ENCODE measurements around the gene DOCK2.

Gene DOCK2

GRCh38 chr5:169913479-169913878 is 276.4 kb downstream of the DOCK2 start:
- intact Hi-C loops (cut with micrococcal nuclease), result no loop called here
- Mint-ChIP-seq H3K36me3 (ENCODE audit: low read depth) (peaks cover 50% of the 10 kb centered on the region), H3K4me3 (no peak overlapping the region), H3K27me3 (no peaks in the 10 kb centered on the region), H3K9me3 (no peaks in the 10 kb centered on the region), H3K4me1 (ENCODE audit: low read depth) (no peaks in the 10 kb centered on the region), H3K27ac (no peak overlapping the region)

DNA sequence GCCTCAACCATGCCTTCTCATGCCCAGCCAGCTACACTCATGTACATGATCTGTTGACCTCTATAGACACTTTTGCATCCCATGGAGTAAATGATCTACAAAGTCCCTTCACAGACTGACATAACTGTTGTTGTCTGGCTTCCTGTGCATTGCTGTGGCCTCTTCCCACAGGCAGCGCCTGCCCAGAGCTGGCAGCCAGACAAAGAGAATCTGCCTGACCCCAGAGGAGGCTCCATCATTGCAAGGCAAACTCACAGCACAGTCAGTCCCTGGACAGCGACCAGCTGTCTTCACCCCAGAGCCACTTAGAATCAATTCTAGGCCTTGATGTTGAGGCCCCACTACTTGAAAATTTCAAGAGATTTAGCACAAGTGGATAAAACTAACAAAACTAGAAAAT is 277.7 kb downstream of the DOCK2 start:
- no peak overlapping the region for H3K27ac Mint-ChIP-seq
- H3K27me3 Mint-ChIP-seq, result no peaks in the 10 kb centered on the region
- H3K9me3 Mint-ChIP-seq, result no peaks in the 10 kb centered on the region
- intact Hi-C loops (cut with micrococcal nuclease), result no loop called here
- no peak overlapping the region for H3K4me3 Mint-ChIP-seq
- H3K4me1 Mint-ChIP-seq (ENCODE audit: low read depth), result no peaks in the 10 kb centered on the region
- H3K36me3 Mint-ChIP-seq (ENCODE audit: low read depth), result peaks cover 54% of the 10 kb centered on the region

GRCh38 chr5:169917500-169917899 is 280.4 kb downstream of the DOCK2 start:
- H3K36me3 Mint-ChIP-seq (ENCODE audit: low read depth), result peaks cover 44% of the 10 kb centered on the region

DNA sequence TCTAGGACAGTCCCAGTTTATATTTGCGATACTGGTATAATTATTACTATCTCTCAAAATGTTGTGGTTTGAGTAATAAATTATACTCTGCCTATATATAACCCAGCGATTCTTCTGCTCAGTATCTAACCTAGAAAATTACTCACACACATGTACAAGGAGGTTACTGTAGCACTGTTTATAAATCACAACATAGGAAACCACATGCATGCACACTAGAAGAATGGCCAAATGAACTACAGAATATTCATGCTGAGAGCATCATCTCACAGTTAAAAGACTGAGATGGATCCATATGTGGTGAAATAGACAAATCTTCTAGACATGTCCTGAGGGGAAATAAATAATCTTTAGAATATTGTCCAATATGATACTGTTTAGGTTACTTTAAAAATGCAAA is 281.2 kb downstream of the DOCK2 start:
- H3K36me3 Mint-ChIP-seq (ENCODE audit: low read depth), result peaks cover 40% of the 10 kb centered on the region
- H3K4me3 Mint-ChIP-seq, result no peak overlapping the region
- no peaks in the 10 kb centered on the region for H3K9me3 Mint-ChIP-seq
- H3K27ac Mint-ChIP-seq, result no peak overlapping the region
- H3K4me1 Mint-ChIP-seq (ENCODE audit: low read depth), result no peaks in the 10 kb centered on the region
- H3K27me3 Mint-ChIP-seq, result no peaks in the 10 kb centered on the region
- intact Hi-C loops (cut with micrococcal nuclease), result no loop called here

More at GRCh38 chr5:169917500-169917899, 280.4 kb downstream of the DOCK2 start:
- H3K4me3 Mint-ChIP-seq, result no peak overlapping the region
- H3K9me3 Mint-ChIP-seq, result no peaks in the 10 kb centered on the region
- H3K27me3 Mint-ChIP-seq, result no peaks in the 10 kb centered on the region
- H3K27ac Mint-ChIP-seq, result no peak overlapping the region
- intact Hi-C loops (cut with micrococcal nuclease), result no loop called here
- H3K4me1 Mint-ChIP-seq (ENCODE audit: low read depth), result no peaks in the 10 kb centered on the region

- no peak overlapping the region for H3K4me3 Mint-ChIP-seq
- no peak overlapping the region for H3K27ac Mint-ChIP-seq
- intact Hi-C loops (cut with micrococcal nuclease), result no loop called here
- no peaks in the 10 kb centered on the region for H3K9me3 Mint-ChIP-seq
- peaks cover 47% of the 10 kb centered on the region for H3K36me3 Mint-ChIP-seq (ENCODE audit: low read depth)
- peaks cover 18% of the 10 kb centered on the region for H3K4me1 Mint-ChIP-seq (ENCODE audit: low read depth)
- H3K27me3 Mint-ChIP-seq, result no peaks in the 10 kb centered on the region
Observed at GRCh38 chr5:169920474-169920873, 283.4 kb downstream of the DOCK2 start.

DNA sequence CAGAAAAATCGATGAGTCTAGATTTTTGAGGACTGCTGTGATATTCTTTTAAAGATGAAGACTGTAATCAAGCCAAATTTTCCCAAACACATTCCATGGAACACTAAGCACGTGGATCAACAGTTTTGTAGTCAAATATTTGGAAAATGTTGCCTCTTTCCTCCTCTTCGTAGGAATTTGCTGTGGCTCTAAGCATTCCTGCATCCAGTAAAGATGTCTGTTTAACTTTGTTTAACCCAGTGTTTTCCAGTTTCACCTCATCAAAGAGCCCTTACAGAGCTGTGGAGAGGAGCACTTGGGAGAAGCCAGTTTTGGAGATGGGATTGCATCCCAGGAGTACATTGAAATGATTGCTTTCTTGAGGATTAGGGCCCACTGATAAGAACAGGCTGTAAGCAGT is 284.3 kb downstream of the DOCK2 start:
- Mint-ChIP-seq H3K4me3 (no peak overlapping the region), H3K9me3 (no peaks in the 10 kb centered on the region), H3K4me1 (ENCODE audit: low read depth) (peaks cover 18% of the 10 kb centered on the region), H3K27ac (no peak overlapping the region), H3K27me3 (no peaks in the 10 kb centered on the region), H3K36me3 (ENCODE audit: low read depth) (peaks cover 51% of the 10 kb centered on the region)
- intact Hi-C loops (cut with micrococcal nuclease), result no loop called here

DNA sequence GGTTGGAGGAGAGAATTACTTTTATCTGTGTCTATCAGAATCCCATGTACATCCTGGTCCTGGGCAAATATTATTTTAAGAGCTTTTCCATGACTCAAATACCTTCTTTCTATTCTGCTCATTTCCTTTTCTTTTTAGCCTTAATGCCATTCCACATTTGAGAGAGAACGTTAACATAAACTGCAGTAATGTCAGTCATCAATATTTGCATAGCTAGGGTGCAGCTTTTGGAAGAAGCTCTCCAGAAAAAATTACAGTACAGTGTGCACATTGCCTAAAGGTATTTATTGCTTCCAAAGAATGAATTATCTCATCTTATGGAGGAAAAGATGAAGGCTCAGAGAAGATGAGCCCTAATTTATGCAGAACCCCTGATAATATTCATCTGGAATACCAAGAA is 284.9 kb downstream of the DOCK2 start:
- H3K4me3 Mint-ChIP-seq, result no peak overlapping the region
- H3K36me3 Mint-ChIP-seq (ENCODE audit: low read depth), result peaks cover 55% of the 10 kb centered on the region
- peaks cover 18% of the 10 kb centered on the region for H3K4me1 Mint-ChIP-seq (ENCODE audit: low read depth)
- no peak overlapping the region for H3K27ac Mint-ChIP-seq
- intact Hi-C loops (cut with micrococcal nuclease), result no loop called here
- no peaks in the 10 kb centered on the region for H3K9me3 Mint-ChIP-seq
- no peaks in the 10 kb centered on the region for H3K27me3 Mint-ChIP-seq

DNA sequence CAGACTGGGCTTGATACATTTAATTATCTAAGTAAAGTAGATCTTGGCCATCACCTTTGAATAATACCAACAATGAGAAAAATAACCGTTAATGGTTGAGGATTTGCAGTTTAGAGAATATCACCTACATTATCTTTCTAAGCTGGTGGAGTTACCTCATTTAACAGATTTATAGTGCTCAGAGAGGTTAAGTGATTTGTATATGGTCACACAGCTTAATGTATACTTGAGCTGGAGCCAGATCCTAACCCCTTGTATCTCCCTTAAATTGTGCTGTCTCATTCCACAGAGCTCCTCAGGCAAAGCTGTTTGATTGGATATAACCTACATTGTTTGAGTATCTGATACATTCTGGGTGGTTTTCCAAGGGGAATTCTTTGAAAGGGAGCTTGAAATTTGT is 285.4 kb downstream of the DOCK2 start:
- intact Hi-C loops (cut with micrococcal nuclease), result no loop called here
- no peaks in the 10 kb centered on the region for H3K9me3 Mint-ChIP-seq
- H3K27ac Mint-ChIP-seq, result no peak overlapping the region
- no peaks in the 10 kb centered on the region for H3K27me3 Mint-ChIP-seq
- peaks cover 18% of the 10 kb centered on the region for H3K4me1 Mint-ChIP-seq (ENCODE audit: low read depth)
- H3K4me3 Mint-ChIP-seq, result no peak overlapping the region
- peaks cover 55% of the 10 kb centered on the region for H3K36me3 Mint-ChIP-seq (ENCODE audit: low read depth)

GRCh38 chr5:169923988-169924387 is 286.9 kb downstream of the DOCK2 start:
- intact Hi-C loops (cut with micrococcal nuclease), result no loop called here
- H3K27me3 Mint-ChIP-seq, result no peaks in the 10 kb centered on the region
- no peak overlapping the region for H3K27ac Mint-ChIP-seq
- H3K9me3 Mint-ChIP-seq, result no peaks in the 10 kb centered on the region
- peaks cover 18% of the 10 kb centered on the region for H3K4me1 Mint-ChIP-seq (ENCODE audit: low read depth)
- H3K36me3 Mint-ChIP-seq (ENCODE audit: low read depth), result peaks cover 67% of the 10 kb centered on the region
- H3K4me3 Mint-ChIP-seq, result no peak overlapping the region

GRCh38 chr5:169933127-169933526 is 296.1 kb downstream of the DOCK2 start:
- no peak overlapping the region for H3K4me3 Mint-ChIP-seq
- H3K27ac Mint-ChIP-seq, result no peak overlapping the region

GRCh38 chr5:169933616-169934015 is 296.5 kb downstream of the DOCK2 start:
- Mint-ChIP-seq H3K27ac (no peak overlapping the region), H3K27me3 (no peaks in the 10 kb centered on the region), H3K4me1 (ENCODE audit: low read depth) (no peaks in the 10 kb centered on the region), H3K9me3 (no peaks in the 10 kb centered on the region), H3K36me3 (ENCODE audit: low read depth) (peaks cover 81% of the 10 kb centered on the region), H3K4me3 (no peak overlapping the region)
- intact Hi-C loops (cut with micrococcal nuclease), result no loop called here

More at GRCh38 chr5:169933127-169933526, 296.1 kb downstream of the DOCK2 start:
- no peaks in the 10 kb centered on the region for H3K4me1 Mint-ChIP-seq (ENCODE audit: low read depth)
- no peaks in the 10 kb centered on the region for H3K27me3 Mint-ChIP-seq
- no peaks in the 10 kb centered on the region for H3K9me3 Mint-ChIP-seq
- intact Hi-C loops (cut with micrococcal nuclease), result no loop called here
- peaks cover 82% of the 10 kb centered on the region for H3K36me3 Mint-ChIP-seq (ENCODE audit: low read depth)

DNA sequence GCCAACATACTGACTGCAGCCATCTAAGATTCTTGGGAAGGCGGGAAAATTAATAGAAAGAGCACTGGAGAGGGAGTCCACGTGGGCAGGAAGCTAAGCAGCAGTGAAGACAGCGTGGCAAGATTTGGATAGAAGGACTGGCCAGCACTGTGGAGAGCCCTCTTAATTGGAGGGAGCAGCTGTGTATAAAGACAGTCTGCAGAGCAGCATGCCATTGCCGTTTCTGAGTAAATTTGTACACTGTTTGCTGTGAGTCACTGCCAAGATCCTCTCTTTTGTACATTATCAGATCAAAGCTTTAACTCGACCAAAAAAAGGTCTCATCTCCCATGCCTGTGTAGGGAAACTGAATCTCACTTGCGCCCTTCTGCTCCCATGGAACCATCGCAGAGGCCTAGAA is 297.9 kb downstream of the DOCK2 start:
- Mint-ChIP-seq H3K27me3 (no peaks in the 10 kb centered on the region), H3K9me3 (no peaks in the 10 kb centered on the region), H3K4me1 (ENCODE audit: low read depth) (no peaks in the 10 kb centered on the region), H3K27ac (no peak overlapping the region), H3K4me3 (no peak overlapping the region), H3K36me3 (ENCODE audit: low read depth) (peaks cover 79% of the 10 kb centered on the region)
- intact Hi-C loops (cut with micrococcal nuclease), result no loop called here

GRCh38 chr5:169935762-169936161 is 298.7 kb downstream of the DOCK2 start:
- peaks cover 72% of the 10 kb centered on the region for H3K36me3 Mint-ChIP-seq (ENCODE audit: low read depth)
- intact Hi-C loops (cut with micrococcal nuclease), result no loop called here

DNA sequence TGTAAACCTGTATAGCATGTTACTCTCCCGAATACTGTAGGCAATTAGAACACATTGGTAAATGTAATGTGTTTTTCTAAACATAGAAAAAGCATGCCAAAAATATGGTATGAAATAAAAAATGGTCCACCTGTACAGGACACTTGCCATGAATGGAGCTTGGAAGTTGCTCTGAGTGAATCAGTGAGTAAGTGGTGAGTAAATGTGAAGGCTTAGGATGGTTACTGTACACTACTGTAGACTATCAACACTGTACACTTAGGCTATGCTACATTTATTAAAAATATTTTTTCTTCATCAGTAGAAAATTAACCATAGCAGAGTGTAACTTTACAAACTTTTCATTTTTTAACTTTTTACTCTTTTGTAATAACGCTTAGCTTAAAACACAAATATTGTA is 301.4 kb downstream of the DOCK2 start:
- no peaks in the 10 kb centered on the region for H3K27me3 Mint-ChIP-seq
- H3K27ac Mint-ChIP-seq, result no peak overlapping the region
- intact Hi-C loops (cut with micrococcal nuclease), result no loop called here
- peaks cover 66% of the 10 kb centered on the region for H3K36me3 Mint-ChIP-seq (ENCODE audit: low read depth)
- H3K4me1 Mint-ChIP-seq (ENCODE audit: low read depth), result peaks cover 16% of the 10 kb centered on the region
- H3K9me3 Mint-ChIP-seq, result no peaks in the 10 kb centered on the region
- no peak overlapping the region for H3K4me3 Mint-ChIP-seq

More at GRCh38 chr5:169935762-169936161, 298.7 kb downstream of the DOCK2 start:
- Mint-ChIP-seq H3K9me3 (no peaks in the 10 kb centered on the region), H3K27ac (no peak overlapping the region), H3K4me1 (ENCODE audit: low read depth) (no peaks in the 10 kb centered on the region), H3K4me3 (no peak overlapping the region), H3K27me3 (no peaks in the 10 kb centered on the region)

- Mint-ChIP-seq H3K27ac (no peak overlapping the region), H3K27me3 (no peaks in the 10 kb centered on the region), H3K4me3 (no peak overlapping the region), H3K4me1 (ENCODE audit: low read depth) (peaks cover 27% of the 10 kb centered on the region), H3K36me3 (ENCODE audit: low read depth) (peaks cover 53% of the 10 kb centered on the region), H3K9me3 (no peaks in the 10 kb centered on the region)
- intact Hi-C loops (cut with micrococcal nuclease), result no loop called here
Observed at GRCh38 chr5:169939731-169940130, 302.7 kb downstream of the DOCK2 start.

All from dendritic cell treated with granulocyte-macrophage colony-stimulating factor and Interleukin-4, amounts not matched to agents 40 ng/mL and 50 ng/mL, for 4 days (primary cell).